EL (cell line): ENCODE results near the gene KLHL10.
A peak's percentile ranks its signal among the peaks of the same experiment; 100 is the strongest.
"Not testable (repeated sequence)": the region's sequence is repeated elsewhere in the genome, so short reads cannot be mapped to it uniquely, and the experiment has no call there.

Experiments
- DNase-seq: peaks from one replicate; pipeline ENCODE4 v3.0.0-alpha.2; 2016

KLHL10 gene

GRCh38 chr17:41863074-41863848 is 25.6 kb downstream of the KLHL10 start:
- DNase-seq = no peak

GRCh38 chr17:41864498-41864835 is 26.8 kb downstream of the KLHL10 start:
- peak; percentile 36 for DNase-seq

GRCh38 chr17:41864836-41865595 is 27.4 kb downstream of the KLHL10 start, which contains the start of gene KLHL11:
TSS of gene KLHL11 (minus strand) at chr17:41865423. CDS start at chr17:41865370, 53 bp downstream.
- peak; percentile 91 for DNase-seq

GRCh38 chr17:41865596-41865893 is 27.9 kb downstream of the KLHL10 start:
- DNase-seq = no peak

- DNase-seq = no peak
Observed at GRCh38 chr17:41868568-41868967, 30.9 kb downstream of the KLHL10 start.

- DNase-seq = no peak
Observed at GRCh38 chr17:41869426-41869825, 31.8 kb downstream of the KLHL10 start.

- DNase-seq = no peak
Observed at GRCh38 chr17:41870097-41870496, 32.5 kb downstream of the KLHL10 start.

- DNase-seq = no peak
Observed at GRCh38 chr17:41870627-41871026, 33.0 kb downstream of the KLHL10 start.

GRCh38 chr17:41871789-41872188 is 34.2 kb downstream of the KLHL10 start:
- no peak for DNase-seq

GRCh38 chr17:41873559-41874292 is 36.1 kb downstream of the KLHL10 start:
- peak; percentile 26 for DNase-seq

GRCh38 chr17:41874293-41874670 is 36.7 kb downstream of the KLHL10 start:
- not testable (repeated sequence) for DNase-seq

GRCh38 chr17:41880130-41880529 is 42.5 kb downstream of the KLHL10 start:
- no peak for DNase-seq

GRCh38 chr17:41882756-41883155 is 45.1 kb downstream of the KLHL10 start:
- DNase-seq = no peak

- DNase-seq = no peak
Observed at GRCh38 chr17:41885733-41886132, 48.1 kb downstream of the KLHL10 start.

GRCh38 chr17:41888332-41888965 is 50.8 kb downstream of the KLHL10 start:
- no peak for DNase-seq

GRCh38 chr17:41891135-41892020 is 53.8 kb downstream of the KLHL10 start:
- DNase-seq = no peak

- DNase-seq = no peak
Observed at GRCh38 chr17:41892021-41892376, 54.4 kb downstream of the KLHL10 start.

GRCh38 chr17:41893384-41893783 is 55.8 kb downstream of the KLHL10 start:
- no peak for DNase-seq

- DNase-seq = peak; percentile 92
Observed at GRCh38 chr17:41894791-41895331, 57.2 kb downstream of the KLHL10 start.

GRCh38 chr17:41895617-41896016 is 58.0 kb downstream of the KLHL10 start:
- DNase-seq = no peak

- no peak for DNase-seq
Observed at GRCh38 chr17:41896726-41897125, 59.1 kb downstream of the KLHL10 start.
